Endothelial cell of umbilical vein (primary cell): ENCODE results near the gene SPP1. TPM values are rescaled to one million over a fixed set of nuclear protein-coding genes. Genes with fewer than 3 reads are reported as not detected.

Experiments
- BruUV-seq: library from RNA; stranded (reverse); fragments of 400-500 nt; replicated peaks from 2 replicates; lab custom pipeline; 2021; lab: Mats Ljungman, UMichigan
- CTCF ChIA-PET: fragments of 300-600, 350-600 bp; sonication (Branson Sonifier 250); formaldehyde crosslinking; loops from one replicate; lab custom pipeline; 2021; ENCODE audit warnings: antibody characterized with exemption, inconsistent platforms; lab: Charles Lee
- POLR2A ChIA-PET: fragments of 300-600, 350-600 bp; sonication (Branson Sonifier 250); formaldehyde crosslinking; loops from one replicate; lab custom pipeline; 2021; ENCODE audit warnings: antibody characterized with exemption, inconsistent platforms; lab: Charles Lee
- DNase-seq: peaks from one replicate; pipeline ENCODE4 v3.0.0-alpha.2; 2011; ENCODE audit warnings: low read depth, low spot score
- FAIRE-seq: peaks from 2 replicates; lab custom pipeline; 2011; peaks lifted over from hg19 to GRCh38; lab: Jason Lieb, UNC
- H2AFZ ChIP-seq: 2 replicates; pipeline ENCODE4 v1.6.0; 2012; ENCODE audit warnings: low read depth, low read length, control low read depth, inconsistent platforms
- H3K27ac ChIP-seq: 2 replicates; pipeline ENCODE4 v1.5.1; 2011; ENCODE audit warnings: low read depth, mild to moderate bottlenecking, control low read depth, low read length, moderate library complexity; ENCODE audit not compliant: insufficient read depth
- H3K27me3 ChIP-seq, 2 experiments: 2 replicates each; pipeline versions ENCODE4 v1.6.0 to v1.6.1; 2011; ENCODE audit warnings: low read length in 2 of 2, mixed read lengths in 1 of 2; ENCODE audit not compliant: control insufficient read depth in 2 of 2, insufficient read depth in 2 of 2
- H3K36me3 ChIP-seq, 2 experiments: 2 replicates in 1 of 2; 3 replicates in 1 of 2; pipeline ENCODE4 v1.5.1; 2011; ENCODE audit warnings: low read length in 2 of 2, mild to moderate bottlenecking in 1 of 2, moderate library complexity in 1 of 2; ENCODE audit not compliant: control insufficient read depth in 2 of 2, insufficient read depth in 2 of 2; ENCODE audit errors: extremely low read depth in 1 of 2
- H3K4me1 ChIP-seq: 3 replicates; pipeline ENCODE4 v1.5.1; 2011; ENCODE audit warnings: mild to moderate bottlenecking, low read length; ENCODE audit not compliant: control insufficient read depth, insufficient read depth; ENCODE audit errors: extremely low read depth
- H3K4me2 ChIP-seq: 2 replicates; pipeline ENCODE4 v1.6.1; 2011; ENCODE audit warnings: low read length, control low read depth, mixed read lengths; ENCODE audit not compliant: insufficient read depth
- H3K4me3 ChIP-seq, 3 experiments: fragments of 200-600 bp in 1 of 3; sonication (generic), shearing (Covaris generic) in 1 of 3; replicated peaks in 1 of 3; 2 replicates each; pipeline ENCODE4 v1.5.1; 2011 to 2016; ENCODE audit warnings: control low read depth in 3 of 3, low read length in 3 of 3, mild to moderate bottlenecking in 2 of 3, inconsistent platforms in 1 of 3, low read depth in 1 of 3, moderate library complexity in 1 of 3; ENCODE audit not compliant: insufficient read depth in 1 of 3
- H3K79me2 ChIP-seq: 2 replicates; pipeline ENCODE4 v1.6.0; 2012; ENCODE audit warnings: low read length, inconsistent platforms; ENCODE audit not compliant: control insufficient read depth, insufficient read depth
- H3K9ac ChIP-seq: replicated peaks from 2 replicates; pipeline ENCODE3; 2011; ENCODE audit warnings: low read length, control low read depth; ENCODE audit not compliant: insufficient read depth; ENCODE audit errors: extremely low read depth
- H3K9me1 ChIP-seq: replicated peaks from 3 replicates; pipeline ENCODE4 v1.6.0; 2011; ENCODE audit warnings: mild to moderate bottlenecking, low read length; ENCODE audit not compliant: control insufficient read depth, insufficient read depth; ENCODE audit errors: extremely low read depth
- H3K9me3 ChIP-seq: replicated peaks from 2 replicates; pipeline ENCODE4 v1.5.1; 2012; ENCODE audit warnings: low read length, inconsistent platforms; ENCODE audit not compliant: control insufficient read depth, insufficient read depth
- H4K20me1 ChIP-seq: replicated peaks from 2 replicates; pipeline ENCODE3; 2011; ENCODE audit warnings: mild to moderate bottlenecking, low read length; ENCODE audit not compliant: control insufficient read depth, insufficient read depth; ENCODE audit errors: extremely low read depth
- EZH2 ChIP-seq: IDR thresholded peaks from 2 replicates; pipeline ENCODE4 v1.6.1; 2012; ENCODE audit warnings: borderline replicate concordance, low read depth, mild to moderate bottlenecking, moderate library complexity, low read length, inconsistent platforms; ENCODE audit not compliant: severe bottlenecking
- FOS ChIP-seq: IDR thresholded peaks from 2 replicates; pipeline ENCODE4 v1.6.1; 2011; ENCODE audit warnings: mild to moderate bottlenecking, low read length, moderate library complexity, borderline replicate concordance; ENCODE audit not compliant: insufficient read depth
- GATA2 ChIP-seq: IDR thresholded peaks from 2 replicates; pipeline ENCODE4 v1.7.0; 2011; ENCODE audit warnings: low read depth, mild to moderate bottlenecking, moderate library complexity, mixed read lengths, low read length; ENCODE audit not compliant: insufficient read length, insufficient read depth
- JUN ChIP-seq: IDR thresholded peaks from 2 replicates; pipeline ENCODE4 v1.6.1; 2011; ENCODE audit warnings: borderline replicate concordance, low read depth; ENCODE audit not compliant: insufficient read length, insufficient read depth
- MYC ChIP-seq: IDR thresholded peaks from one replicate; pipeline ENCODE4 v1.6.1; 2011; ENCODE audit warnings: mild to moderate bottlenecking, low read depth, low read length
- POLR2A ChIP-seq: IDR thresholded peaks from 2 replicates; pipeline ENCODE4 v1.6.1; 2012; ENCODE audit warnings: low read depth, mild to moderate bottlenecking, control low read depth, low read length
- POLR2AphosphoS5 ChIP-seq: IDR thresholded peaks from 2 replicates; pipeline ENCODE4 v1.6.1; 2012; ENCODE audit warnings: low read depth, mild to moderate bottlenecking, control low read depth, low read length, moderate library complexity; ENCODE audit not compliant: insufficient read depth
- dilution Hi-C: fragments of 300-500 bp; cut with MboI; formaldehyde crosslinking; loops from one replicate; pipeline ENCODE4 v1.15.0; 2019; ENCODE audit warnings: low sequenced_read_pairs; ENCODE audit not compliant: extremely low pct_ligation_motif_present
- intact Hi-C: fragments of 100-400 bp; cut with micrococcal nuclease; formaldehyde crosslinking; loops from one replicate; pipeline ENCODE4 v1.10.0; 2022
- polyA plus RNA-seq, 4 experiments: library from polyadenylated mRNA; depleted of rRNA in 3 of 4; stranded (reverse) in 3 of 4; unstranded in 1 of 4; fragments of >200 nt; gene quantifications; 2 replicates each; pipeline versions ENCODE4 v1.2.1 to v1.2.3, GENCODE V29; 2011 to 2012; ENCODE audit warnings: missing spikeins in 1 of 4
- total RNA-seq: library from RNA; stranded (reverse); gene quantifications from 2 replicates; pipeline ENCODE4 v1.2.3, GENCODE V29; 2021
- TF ChIP-seq, protein P1 (sequence below): IDR thresholded peaks from 2 replicates; pipeline ENCODE4 v1.6.1; 2011; ENCODE audit not compliant: insufficient read depth, insufficient read length
- TF ChIP-seq, protein P2 (sequence below), 2 donors: IDR thresholded peaks; 1 replicate in 1 of 2; 2 replicates in 1 of 2; pipeline ENCODE4 v1.5.1; 2011; ENCODE audit warnings: low read length in 2 of 2, mild to moderate bottlenecking in 2 of 2, moderate library complexity in 2 of 2, control low read depth in 1 of 2, inconsistent platforms in 1 of 2, low read depth in 1 of 2; ENCODE audit not compliant: insufficient read depth in 1 of 2; ENCODE audit errors: extremely low read depth in 1 of 2

SPP1 gene
- total and polyA plus RNA-seq, 2 donors (not counting 3 experiments of a cell fraction or from before 2014, with no cell fraction given), result not detected

DNA sequence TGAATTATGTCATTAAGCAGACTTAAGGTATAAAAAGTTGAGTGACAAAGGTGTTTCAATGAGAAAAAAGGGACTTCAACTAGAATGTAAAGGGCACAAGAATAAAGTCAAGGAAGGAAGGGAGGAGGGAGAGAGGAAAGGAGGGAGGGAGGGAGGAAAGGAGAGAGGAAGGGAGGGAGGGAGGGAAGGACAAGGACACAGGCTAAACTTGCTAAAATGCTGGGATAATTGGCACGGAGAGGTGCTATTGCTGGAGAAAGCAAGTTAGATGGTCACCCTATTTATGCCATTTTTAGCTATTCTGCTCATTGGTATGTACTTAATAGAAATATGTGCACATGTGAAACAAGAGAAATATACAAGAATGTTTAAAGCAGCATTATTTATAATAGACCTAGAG is 44.9 kb upstream of the SPP1 start:
- Histone ChIP-seq H3K9me3 (no peaks in the 10 kb centered on the region), H3K9me1 (no peaks in the 10 kb centered on the region), H3K4me2 (no peak overlapping the region), H3K27ac (no peak overlapping the region), H3K27me3 (peaks cover 3 to 4% of the 10 kb centered on the region in 2 experiments), H3K79me2 (no peaks in the 10 kb centered on the region), H3K36me3 (no peaks in the 10 kb centered on the region), H3K4me3 (no peak overlapping the region), H2AFZ (no peak overlapping the region), H3K4me1 (no peaks in the 10 kb centered on the region), H4K20me1 (no peaks in the 10 kb centered on the region), H3K9ac (no peak overlapping the region)
- ChIA-PET CTCF (no interaction called here), POLR2A (no interaction called here)
- dilution Hi-C loops (no loop called here), intact Hi-C loops (no loop called here)
- FAIRE-seq, result no peak
- no TSS peak for BruUV-seq
- TF ChIP-seq FOS, result no peak
- no peak for TF ChIP-seq JUN
- no peak for TF ChIP-seq GATA2
- TF ChIP-seq, protein P1, sequence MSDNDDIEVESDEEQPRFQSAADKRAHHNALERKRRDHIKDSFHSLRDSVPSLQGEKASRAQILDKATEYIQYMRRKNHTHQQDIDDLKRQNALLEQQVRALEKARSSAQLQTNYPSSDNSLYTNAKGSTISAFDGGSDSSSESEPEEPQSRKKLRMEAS, result no peak
- TF ChIP-seq POLR2AphosphoS5, result no peak
- no peak for TF ChIP-seq MYC
- no peak for TF ChIP-seq EZH2
- no peak for TF ChIP-seq POLR2A
- TF ChIP-seq, protein P2, sequence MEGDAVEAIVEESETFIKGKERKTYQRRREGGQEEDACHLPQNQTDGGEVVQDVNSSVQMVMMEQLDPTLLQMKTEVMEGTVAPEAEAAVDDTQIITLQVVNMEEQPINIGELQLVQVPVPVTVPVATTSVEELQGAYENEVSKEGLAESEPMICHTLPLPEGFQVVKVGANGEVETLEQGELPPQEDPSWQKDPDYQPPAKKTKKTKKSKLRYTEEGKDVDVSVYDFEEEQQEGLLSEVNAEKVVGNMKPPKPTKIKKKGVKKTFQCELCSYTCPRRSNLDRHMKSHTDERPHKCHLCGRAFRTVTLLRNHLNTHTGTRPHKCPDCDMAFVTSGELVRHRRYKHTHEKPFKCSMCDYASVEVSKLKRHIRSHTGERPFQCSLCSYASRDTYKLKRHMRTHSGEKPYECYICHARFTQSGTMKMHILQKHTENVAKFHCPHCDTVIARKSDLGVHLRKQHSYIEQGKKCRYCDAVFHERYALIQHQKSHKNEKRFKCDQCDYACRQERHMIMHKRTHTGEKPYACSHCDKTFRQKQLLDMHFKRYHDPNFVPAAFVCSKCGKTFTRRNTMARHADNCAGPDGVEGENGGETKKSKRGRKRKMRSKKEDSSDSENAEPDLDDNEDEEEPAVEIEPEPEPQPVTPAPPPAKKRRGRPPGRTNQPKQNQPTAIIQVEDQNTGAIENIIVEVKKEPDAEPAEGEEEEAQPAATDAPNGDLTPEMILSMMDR (IDR thresholded peaks at IDR 0.05; ENCODE audit: extremely low read depth in 1 of 2, insufficient read depth in 1 of 2, low read depth in 1 of 2, low read length in 2 of 2), result no peak
- no peak for DNase-seq
